ENCODE results near the gene ADCK1. TPM values are rescaled to one million over a fixed set of nuclear protein-coding genes. Genes with fewer than 3 reads are reported as not detected.

ADCK1 gene, protein sequence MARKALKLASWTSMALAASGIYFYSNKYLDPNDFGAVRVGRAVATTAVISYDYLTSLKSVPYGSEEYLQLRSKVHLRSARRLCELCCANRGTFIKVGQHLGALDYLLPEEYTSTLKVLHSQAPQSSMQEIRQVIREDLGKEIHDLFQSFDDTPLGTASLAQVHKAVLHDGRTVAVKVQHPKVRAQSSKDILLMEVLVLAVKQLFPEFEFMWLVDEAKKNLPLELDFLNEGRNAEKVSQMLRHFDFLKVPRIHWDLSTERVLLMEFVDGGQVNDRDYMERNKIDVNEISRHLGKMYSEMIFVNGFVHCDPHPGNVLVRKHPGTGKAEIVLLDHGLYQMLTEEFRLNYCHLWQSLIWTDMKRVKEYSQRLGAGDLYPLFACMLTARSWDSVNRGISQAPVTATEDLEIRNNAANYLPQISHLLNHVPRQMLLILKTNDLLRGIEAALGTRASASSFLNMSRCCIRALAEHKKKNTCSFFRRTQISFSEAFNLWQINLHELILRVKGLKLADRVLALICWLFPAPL
- total RNA-seq = 2.2 and 2.9 TPM in 2 replicates

DNA sequence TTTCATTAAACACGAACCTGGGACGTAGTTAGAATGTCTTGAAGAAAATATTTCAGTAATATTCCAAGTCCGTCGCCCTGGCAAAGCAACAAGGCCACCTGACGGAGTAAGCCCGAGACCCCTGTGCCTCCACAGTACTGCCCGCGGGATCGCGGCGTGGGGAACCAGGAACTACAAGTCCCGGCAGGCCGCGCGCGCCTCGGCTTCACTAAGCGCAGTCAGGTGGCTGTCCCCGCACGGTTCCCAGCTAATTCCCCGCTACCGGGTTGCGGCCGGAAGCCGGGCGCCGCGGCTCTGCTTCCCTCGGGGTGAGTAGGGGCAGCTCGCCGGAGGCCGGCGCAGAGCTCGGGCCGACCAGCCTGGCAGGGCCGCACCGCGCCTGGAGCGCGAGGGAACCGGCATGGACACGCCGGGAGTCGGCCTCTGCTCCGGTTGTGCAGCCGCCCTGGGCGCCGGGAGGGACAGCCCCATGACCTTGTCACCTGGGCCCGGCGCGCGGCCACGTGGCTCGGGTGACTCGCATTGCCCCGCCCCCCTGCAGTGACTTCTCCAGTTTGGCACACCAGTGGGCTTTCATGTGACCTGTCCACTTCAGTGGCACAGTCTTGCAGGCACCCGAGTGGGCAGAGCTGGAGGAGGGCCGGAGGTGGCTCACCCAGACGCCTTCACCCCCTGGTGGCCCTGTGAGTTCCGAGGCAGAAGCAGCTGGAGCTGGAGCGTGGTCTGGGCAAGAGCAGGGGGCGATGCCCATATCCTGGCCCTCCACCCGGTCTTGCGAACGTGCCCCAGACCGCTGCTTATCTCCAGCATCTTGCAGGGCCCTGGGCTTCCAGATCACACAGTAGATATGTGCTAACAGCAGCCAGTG lies at the start of gene ADCK1:
Gene ADCK1, plus strand, starts transcription at position 247 of the 868 bp plus-strand sequence. CDS start 18,870 bp downstream, outside the sequence.

DNA sequence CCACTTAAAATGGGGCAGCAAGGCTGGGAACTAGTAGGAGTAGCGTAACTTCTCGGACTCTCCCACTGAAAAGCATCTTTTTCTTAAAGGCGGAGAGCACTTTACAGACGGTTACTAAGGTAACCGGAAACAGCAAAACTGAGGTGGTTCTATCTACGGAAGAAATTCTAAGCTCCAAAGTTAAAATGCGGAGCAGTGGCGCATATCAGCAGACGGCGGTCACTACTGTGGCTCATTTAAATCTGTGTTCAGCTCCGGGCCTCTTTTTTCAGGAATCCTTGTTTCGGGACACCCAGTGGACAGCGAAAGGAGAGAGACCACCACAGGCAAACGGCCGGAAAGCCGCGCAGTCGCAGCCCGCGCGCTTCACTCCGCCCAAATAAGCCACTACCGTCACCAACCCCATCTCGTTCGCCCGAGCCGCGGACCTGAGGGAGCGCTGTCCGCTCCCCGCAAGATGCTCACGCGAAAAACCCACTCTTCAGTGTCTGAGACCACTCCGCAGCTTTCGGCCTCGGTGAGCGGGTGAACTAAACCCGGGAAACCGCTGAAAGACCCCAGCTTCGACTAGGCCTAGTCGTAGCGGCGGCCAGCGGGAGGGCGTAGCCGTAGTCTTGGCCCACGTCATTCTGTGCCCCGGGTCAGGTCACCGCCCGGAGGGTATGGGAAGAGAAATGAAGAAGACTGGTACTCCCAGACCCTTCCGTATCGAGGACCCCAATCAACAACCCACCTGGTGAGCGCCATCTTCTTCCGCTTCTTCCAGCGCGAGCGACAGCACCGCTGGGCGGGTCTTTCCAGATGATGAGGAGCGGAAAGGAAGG lies 39.3 kb upstream of the ADCK1 start, which contains the start of gene SNW1:
Gene SNW1, minus strand, starts transcription at position 776 of the 824 bp plus-strand sequence. Its CDS starts 29 bp downstream, at position 747.

Other genes with a start within 250 kb of the ADCK1 start
- 37.7 and 41.8 TPM in 2 replicates for gene SPTLC2, start 183.5 kb upstream of the ADCK1 start, total RNA-seq
- 7.8 TPM in 2 replicates for gene ALKBH1, start 92.1 kb upstream of the ADCK1 start, total RNA-seq
- 168 and 234 TPM in 2 replicates for gene SLIRP, start 92.0 kb upstream of the ADCK1 start, total RNA-seq
- 50.7 and 54.8 TPM in 2 replicates for gene SNW1, start 39.0 kb upstream of the ADCK1 start, total RNA-seq